Breast epithelium (tissue), 3 donors: ENCODE data around the gene RB1.

Experiments
- POLR2A ChIP-seq: fragments of 450-650 bp; IDR thresholded peaks from one replicate; pipeline ENCODE4 v1.6.1; 2016; ENCODE audit warnings: antibody characterized with exemption, mild to moderate bottlenecking, moderate library complexity
- POLR2AphosphoS5 ChIP-seq, 3 donors: sonication (generic); formaldehyde crosslinking; IDR thresholded peaks; one replicate each; pipeline ENCODE4 v1.6.1; 2017; ENCODE audit warnings: antibody characterized with exemption in 3 of 3
- TF ChIP-seq, protein P1 (sequence below), 3 donors: fragments of 450-650 bp; IDR thresholded peaks; one replicate each; pipeline ENCODE4 v1.5.1; 2016 to 2017; ENCODE audit warnings: antibody characterized with exemption in 3 of 3, mild to moderate bottlenecking in 3 of 3, moderate library complexity in 3 of 3

DNA sequence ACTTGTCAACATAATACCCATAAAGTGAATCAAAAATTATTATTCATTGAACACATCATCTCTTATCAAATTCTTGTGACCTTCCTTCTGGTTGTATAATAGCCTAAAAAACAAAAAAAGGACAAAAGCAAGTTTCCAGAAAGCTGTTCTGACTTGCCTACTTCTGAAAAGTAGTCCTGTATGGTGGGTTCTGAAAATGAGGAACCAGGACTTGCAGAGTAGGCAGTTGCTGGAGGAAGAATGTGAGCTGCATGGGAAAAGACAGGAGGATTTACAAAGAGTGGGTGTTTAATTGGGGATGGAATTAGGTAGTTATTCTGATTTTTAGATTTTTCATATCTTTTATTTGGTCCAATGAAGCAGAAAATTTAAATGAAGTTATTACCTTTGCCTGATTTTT, 172.7 kb downstream of the RB1 start:
- TF ChIP-seq, protein P1, sequence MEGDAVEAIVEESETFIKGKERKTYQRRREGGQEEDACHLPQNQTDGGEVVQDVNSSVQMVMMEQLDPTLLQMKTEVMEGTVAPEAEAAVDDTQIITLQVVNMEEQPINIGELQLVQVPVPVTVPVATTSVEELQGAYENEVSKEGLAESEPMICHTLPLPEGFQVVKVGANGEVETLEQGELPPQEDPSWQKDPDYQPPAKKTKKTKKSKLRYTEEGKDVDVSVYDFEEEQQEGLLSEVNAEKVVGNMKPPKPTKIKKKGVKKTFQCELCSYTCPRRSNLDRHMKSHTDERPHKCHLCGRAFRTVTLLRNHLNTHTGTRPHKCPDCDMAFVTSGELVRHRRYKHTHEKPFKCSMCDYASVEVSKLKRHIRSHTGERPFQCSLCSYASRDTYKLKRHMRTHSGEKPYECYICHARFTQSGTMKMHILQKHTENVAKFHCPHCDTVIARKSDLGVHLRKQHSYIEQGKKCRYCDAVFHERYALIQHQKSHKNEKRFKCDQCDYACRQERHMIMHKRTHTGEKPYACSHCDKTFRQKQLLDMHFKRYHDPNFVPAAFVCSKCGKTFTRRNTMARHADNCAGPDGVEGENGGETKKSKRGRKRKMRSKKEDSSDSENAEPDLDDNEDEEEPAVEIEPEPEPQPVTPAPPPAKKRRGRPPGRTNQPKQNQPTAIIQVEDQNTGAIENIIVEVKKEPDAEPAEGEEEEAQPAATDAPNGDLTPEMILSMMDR (IDR thresholded peaks at IDR 0.05): no peak
- no peak for TF ChIP-seq POLR2A
- no peak for TF ChIP-seq POLR2AphosphoS5 (IDR thresholded peaks at IDR 0.05)
